HG03066 (cell line): ENCODE results near the gene PRR23E.

Experiments
- ATAC-seq: cut with Tn5 transposase; IDR thresholded peaks from one replicate; pipeline ENCODE4 v1.9.1; 2021; ENCODE audit warnings: low read depth; ENCODE audit not compliant: unreplicated experiment

PRR23E gene

GRCh38 chr3:127207727-127208482 lies 15.0 kb downstream of the PRR23E start:
- no peak for ATAC-seq

GRCh38 chr3:127208483-127209100 lies 15.7 kb downstream of the PRR23E start:
- ATAC-seq, result no peak

GRCh38 chr3:127209155-127209839 lies 16.4 kb downstream of the PRR23E start:
- no peak for ATAC-seq

- ATAC-seq, result no peak
Measured at GRCh38 chr3:127209840-127210653, 17.1 kb downstream of the PRR23E start.

GRCh38 chr3:127210654-127210943 lies 17.7 kb downstream of the PRR23E start:
- no peak for ATAC-seq

- no peak for ATAC-seq
Measured at GRCh38 chr3:127211118-127212060, 18.5 kb downstream of the PRR23E start.

- ATAC-seq, result no peak
Measured at GRCh38 chr3:127212231-127212630, 19.3 kb downstream of the PRR23E start.

GRCh38 chr3:127212711-127213110 lies 19.8 kb downstream of the PRR23E start:
- ATAC-seq, result no peak

- ATAC-seq, result no peak
Measured at GRCh38 chr3:127213381-127213918, 20.5 kb downstream of the PRR23E start.

- ATAC-seq, result no peak
Measured at GRCh38 chr3:127214975-127215374, 22.0 kb downstream of the PRR23E start.

- ATAC-seq, result no peak
Measured at GRCh38 chr3:127215714-127216414, 22.9 kb downstream of the PRR23E start.

- no peak for ATAC-seq
Measured at GRCh38 chr3:127216415-127217261, 23.7 kb downstream of the PRR23E start.

GRCh38 chr3:127217596-127218453 lies 24.9 kb downstream of the PRR23E start:
- no peak for ATAC-seq

GRCh38 chr3:127218454-127218922 lies 25.6 kb downstream of the PRR23E start:
- no peak for ATAC-seq

- no peak for ATAC-seq
Measured at GRCh38 chr3:127220497-127220896, 27.6 kb downstream of the PRR23E start.

- ATAC-seq, result no peak
Measured at GRCh38 chr3:127221037-127221436, 28.1 kb downstream of the PRR23E start.

- ATAC-seq, result no peak
Measured at GRCh38 chr3:127221446-127222035, 28.6 kb downstream of the PRR23E start.
